ENCODE data around the gene NLGN1.

DNA sequence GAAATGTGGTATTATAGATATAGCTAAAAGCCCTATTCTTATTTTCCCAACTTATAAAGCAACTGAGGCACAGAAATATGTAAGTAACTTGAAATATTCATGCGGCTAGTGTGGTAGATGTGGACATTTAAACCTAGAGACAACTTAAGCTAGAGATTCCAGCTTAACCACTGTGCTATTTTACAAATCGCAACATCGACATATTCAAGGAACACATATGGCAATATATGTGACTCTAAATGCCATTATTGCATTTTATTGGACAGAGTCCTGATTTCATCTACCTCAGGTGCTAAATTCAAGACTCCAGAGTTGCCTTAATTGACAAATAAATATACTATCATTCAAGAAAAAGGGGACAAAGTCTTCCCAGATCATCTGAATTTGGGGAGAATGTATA lies 442.3 kb downstream of the NLGN1 start:
- TF ChIP-seq, protein P1, sequence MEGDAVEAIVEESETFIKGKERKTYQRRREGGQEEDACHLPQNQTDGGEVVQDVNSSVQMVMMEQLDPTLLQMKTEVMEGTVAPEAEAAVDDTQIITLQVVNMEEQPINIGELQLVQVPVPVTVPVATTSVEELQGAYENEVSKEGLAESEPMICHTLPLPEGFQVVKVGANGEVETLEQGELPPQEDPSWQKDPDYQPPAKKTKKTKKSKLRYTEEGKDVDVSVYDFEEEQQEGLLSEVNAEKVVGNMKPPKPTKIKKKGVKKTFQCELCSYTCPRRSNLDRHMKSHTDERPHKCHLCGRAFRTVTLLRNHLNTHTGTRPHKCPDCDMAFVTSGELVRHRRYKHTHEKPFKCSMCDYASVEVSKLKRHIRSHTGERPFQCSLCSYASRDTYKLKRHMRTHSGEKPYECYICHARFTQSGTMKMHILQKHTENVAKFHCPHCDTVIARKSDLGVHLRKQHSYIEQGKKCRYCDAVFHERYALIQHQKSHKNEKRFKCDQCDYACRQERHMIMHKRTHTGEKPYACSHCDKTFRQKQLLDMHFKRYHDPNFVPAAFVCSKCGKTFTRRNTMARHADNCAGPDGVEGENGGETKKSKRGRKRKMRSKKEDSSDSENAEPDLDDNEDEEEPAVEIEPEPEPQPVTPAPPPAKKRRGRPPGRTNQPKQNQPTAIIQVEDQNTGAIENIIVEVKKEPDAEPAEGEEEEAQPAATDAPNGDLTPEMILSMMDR (IDR thresholded peaks at IDR 0.05; ENCODE audit: low read depth, low read length) = no peak
- no peak for TF ChIP-seq POLR2A (IDR thresholded peaks at IDR 0.05; ENCODE audit: extremely low read depth, insufficient read length)
- TF ChIP-seq, protein P2, sequence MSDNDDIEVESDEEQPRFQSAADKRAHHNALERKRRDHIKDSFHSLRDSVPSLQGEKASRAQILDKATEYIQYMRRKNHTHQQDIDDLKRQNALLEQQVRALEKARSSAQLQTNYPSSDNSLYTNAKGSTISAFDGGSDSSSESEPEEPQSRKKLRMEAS (IDR thresholded peaks at IDR 0.05; ENCODE audit: low read depth, low read length) = no peak

Measured in NB4 (cell line).